ENCODE results near the gene CTXND1.
"Not testable (repeated sequence)": the region's sequence is repeated elsewhere in the genome, so short reads cannot be mapped to it uniquely, and the experiment has no call there.

The CTXND1 gene

DNA sequence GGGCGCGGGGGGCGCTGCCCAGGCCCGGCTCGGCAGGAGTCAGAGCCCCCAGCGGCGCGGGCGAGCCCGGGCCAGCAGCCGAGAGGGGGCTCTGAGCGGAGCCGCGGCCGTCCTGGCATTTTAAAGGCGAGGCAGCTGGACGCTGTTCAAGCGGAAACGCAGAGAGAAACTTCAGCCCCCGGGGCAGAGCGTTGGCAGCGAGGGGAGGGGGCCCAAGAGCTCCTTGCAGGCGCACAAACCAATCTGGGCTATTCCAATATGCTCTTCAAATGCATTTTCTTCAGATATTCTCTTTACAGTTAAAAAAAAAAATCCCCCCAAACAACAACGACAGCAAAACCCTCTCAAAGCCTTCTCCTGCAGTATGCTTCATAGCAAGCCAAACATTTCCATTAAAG lies at the start of gene CTXND1:
Gene CTXND1 (minus strand): TSS at position 93 of the 398 bp plus-strand sequence. CDS start 50,264 bp downstream, outside the sequence.
- DNase-seq (ENCODE audit: extremely low read depth in 1 of 2, low read depth in 1 of 2), result no peak

DNA sequence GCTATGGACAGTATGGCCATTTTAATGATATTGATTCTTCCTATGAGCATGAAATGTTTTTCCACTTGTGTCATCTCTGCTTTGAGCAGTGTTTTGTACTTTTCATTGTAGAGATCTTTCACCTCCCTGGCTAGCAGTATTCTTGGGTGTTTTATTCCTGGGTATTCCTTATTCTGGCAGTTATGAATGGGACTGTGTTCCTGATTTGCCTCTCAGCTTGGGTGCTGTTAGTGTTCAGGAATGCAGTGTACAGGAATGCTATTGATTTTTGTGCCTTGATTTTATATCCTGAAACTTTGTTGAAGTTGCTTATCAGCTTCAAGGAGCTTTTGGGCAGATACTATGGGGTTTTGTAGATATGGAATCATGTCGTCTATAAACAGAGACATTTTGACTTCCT lies 49.5 kb upstream of the CTXND1 start:
- no peak for DNase-seq (ENCODE audit: extremely low read depth in 1 of 2, low read depth in 1 of 2)

GRCh38 chr15:80295777-80296176 lies 43.8 kb upstream of the CTXND1 start:
- not testable (repeated sequence) for DNase-seq (ENCODE audit: extremely low read depth in 1 of 2, low read depth in 1 of 2)

DNA sequence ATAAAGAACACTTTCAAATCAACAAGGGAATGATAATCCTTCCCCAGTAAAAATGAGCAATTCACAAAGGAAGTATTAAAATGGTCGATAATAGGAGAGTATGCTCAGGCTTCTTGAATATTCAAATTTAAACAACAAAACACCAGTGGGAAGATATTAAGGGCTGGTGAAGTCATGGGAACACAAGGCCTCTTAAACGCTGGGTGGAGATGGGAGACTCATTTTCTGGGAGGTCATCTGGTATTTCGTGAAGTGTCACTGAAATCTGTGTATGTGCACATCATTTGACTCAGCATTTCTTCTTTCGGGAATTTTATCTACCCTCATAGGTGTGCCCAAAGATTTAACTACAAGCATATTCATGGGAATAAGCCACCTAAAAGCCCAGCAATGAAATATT lies 40.1 kb upstream of the CTXND1 start:
- DNase-seq (ENCODE audit: extremely low read depth in 1 of 2, low read depth in 1 of 2), result no peak

DNA sequence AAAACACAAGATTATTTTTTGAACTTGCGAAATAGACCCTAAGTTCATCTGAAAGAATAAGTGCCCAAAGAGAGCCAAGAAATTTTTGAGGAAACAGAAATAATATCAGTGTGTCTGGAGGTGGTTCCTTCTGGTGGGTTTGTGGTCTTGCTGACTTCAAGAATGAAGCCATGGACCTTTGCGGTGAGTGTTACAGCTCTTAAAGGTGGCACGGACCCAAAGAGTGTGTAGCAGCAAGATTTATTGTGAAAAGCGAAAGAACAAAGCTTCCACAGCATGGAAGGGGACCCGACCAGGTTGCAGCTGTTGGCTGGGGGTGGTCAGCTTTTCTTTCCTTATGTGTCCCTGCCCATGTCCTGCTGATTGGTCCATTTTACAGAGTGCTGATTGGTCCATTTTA lies 38.9 kb upstream of the CTXND1 start:
- not testable (repeated sequence) for DNase-seq (ENCODE audit: extremely low read depth in 1 of 2, low read depth in 1 of 2)

DNA sequence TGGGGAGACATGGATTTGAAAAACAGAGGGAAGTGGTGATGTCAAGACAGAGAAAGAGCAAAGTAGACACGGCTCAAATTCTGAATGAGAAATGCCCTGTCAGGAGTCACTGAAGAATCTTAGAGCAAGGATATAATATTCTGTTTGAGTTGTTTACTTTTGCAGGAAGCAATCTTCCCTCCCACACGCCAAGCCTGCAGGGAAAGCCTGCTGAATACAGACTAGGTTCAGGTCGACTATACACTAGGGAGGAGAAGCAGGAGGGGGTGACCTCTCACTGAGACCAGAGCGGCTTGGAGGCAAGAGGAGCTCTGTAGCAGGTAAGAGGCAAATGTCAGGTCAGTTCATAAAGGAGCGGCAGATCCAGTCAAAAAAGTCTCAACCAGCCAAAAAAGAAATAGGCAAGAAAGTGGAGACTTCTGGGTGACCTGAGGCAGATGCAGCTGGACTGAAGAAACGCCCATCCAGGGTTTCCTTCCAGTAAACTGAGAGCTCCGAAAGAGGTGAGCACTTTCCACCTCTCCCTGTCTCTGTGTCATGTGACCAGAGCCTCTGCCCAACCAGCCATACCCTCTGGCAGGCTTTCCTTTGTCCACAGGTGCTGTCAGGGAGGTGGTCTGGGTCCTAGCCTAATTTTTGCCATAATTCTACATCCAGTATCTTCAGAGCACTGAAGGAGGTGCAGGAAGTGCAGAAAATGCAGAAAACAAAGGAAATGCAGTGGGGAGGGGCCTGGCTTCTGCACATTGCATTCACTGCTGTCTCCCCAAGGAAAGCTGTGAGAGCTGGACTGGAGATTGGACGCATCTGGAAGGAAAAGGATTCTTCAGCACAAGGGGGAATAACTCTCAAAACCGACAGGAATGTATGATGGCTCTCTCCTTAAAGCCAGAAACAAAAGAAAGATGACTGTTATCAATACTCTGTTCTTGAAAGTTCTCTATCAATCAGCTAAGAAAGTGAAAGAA lies 37.8 kb upstream of the CTXND1 start:
- DNase-seq (ENCODE audit: extremely low read depth in 1 of 2, low read depth in 1 of 2), result no peak

- DNase-seq (ENCODE audit: extremely low read depth in 1 of 2, low read depth in 1 of 2), result no peak
Observed at GRCh38 chr15:80288131-80288530, 36.1 kb upstream of the CTXND1 start.

DNA sequence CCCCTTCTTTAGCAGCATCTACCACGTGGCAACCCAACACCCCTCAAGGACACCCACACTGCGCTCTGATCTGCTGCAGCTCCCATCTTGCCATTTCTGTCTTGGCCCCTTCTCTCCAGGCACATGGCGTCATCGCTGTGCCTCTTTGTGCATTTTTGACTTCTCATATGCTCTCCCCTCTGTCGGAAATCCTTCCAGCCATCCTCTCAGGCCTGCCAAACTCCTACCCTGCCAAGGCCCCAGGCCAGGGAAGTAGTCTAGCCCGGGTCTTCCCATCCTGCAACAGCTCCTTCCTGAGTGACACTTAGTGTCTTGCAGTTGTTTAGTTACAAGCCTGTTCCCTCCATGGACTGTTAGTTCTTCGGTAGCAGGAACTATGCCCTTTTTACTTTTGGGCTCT lies 34.0 kb upstream of the CTXND1 start:
- DNase-seq (ENCODE audit: extremely low read depth in 1 of 2, low read depth in 1 of 2), result no peak

- DNase-seq (ENCODE audit: extremely low read depth in 1 of 2, low read depth in 1 of 2), result no peak
Observed at GRCh38 chr15:80285379-80285778, 33.4 kb upstream of the CTXND1 start.

- DNase-seq (ENCODE audit: extremely low read depth in 1 of 2, low read depth in 1 of 2), result no peak
Observed at GRCh38 chr15:80283531-80283930, 31.5 kb upstream of the CTXND1 start.

- no peak for DNase-seq (ENCODE audit: extremely low read depth in 1 of 2, low read depth in 1 of 2)
Observed at GRCh38 chr15:80277147-80277546, 25.1 kb upstream of the CTXND1 start.

GRCh38 chr15:80275961-80276360 lies 23.9 kb upstream of the CTXND1 start:
- no peak for DNase-seq (ENCODE audit: extremely low read depth in 1 of 2, low read depth in 1 of 2)

GRCh38 chr15:80274996-80275395 lies 23.0 kb upstream of the CTXND1 start:
- DNase-seq (ENCODE audit: extremely low read depth in 1 of 2, low read depth in 1 of 2), result no peak

GRCh38 chr15:80274554-80274953 lies 22.5 kb upstream of the CTXND1 start:
- no peak for DNase-seq (ENCODE audit: extremely low read depth in 1 of 2, low read depth in 1 of 2)

- DNase-seq (ENCODE audit: extremely low read depth in 1 of 2, low read depth in 1 of 2), result no peak
Observed at GRCh38 chr15:80272987-80273386, 21.0 kb upstream of the CTXND1 start.

- DNase-seq (ENCODE audit: extremely low read depth in 1 of 2, low read depth in 1 of 2), result no peak
Observed at GRCh38 chr15:80270472-80270871, 18.5 kb upstream of the CTXND1 start.

GRCh38 chr15:80268101-80268500 lies 16.1 kb upstream of the CTXND1 start:
- DNase-seq (ENCODE audit: extremely low read depth in 1 of 2, low read depth in 1 of 2), result no peak

DNA sequence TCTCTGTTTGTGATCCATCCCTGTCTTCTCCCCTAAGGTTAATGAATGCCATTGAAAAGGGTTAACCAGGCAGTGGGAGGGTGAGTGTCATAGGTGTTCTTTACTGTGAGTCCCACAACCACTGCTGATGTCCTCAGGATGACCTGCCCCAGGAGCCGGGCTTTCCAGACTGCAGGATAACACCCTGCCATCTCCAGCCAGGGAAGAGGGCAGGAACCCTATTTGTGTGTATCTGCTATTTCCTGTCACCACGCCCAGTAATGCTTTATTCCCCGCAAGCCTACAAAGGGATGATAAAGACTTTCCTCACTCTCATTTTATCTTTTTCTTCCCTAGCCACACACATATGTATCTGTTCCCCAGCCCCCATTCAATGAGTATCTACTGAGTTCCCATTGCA lies 15.6 kb upstream of the CTXND1 start:
- DNase-seq (ENCODE audit: extremely low read depth in 1 of 2, low read depth in 1 of 2), result no peak

DNA sequence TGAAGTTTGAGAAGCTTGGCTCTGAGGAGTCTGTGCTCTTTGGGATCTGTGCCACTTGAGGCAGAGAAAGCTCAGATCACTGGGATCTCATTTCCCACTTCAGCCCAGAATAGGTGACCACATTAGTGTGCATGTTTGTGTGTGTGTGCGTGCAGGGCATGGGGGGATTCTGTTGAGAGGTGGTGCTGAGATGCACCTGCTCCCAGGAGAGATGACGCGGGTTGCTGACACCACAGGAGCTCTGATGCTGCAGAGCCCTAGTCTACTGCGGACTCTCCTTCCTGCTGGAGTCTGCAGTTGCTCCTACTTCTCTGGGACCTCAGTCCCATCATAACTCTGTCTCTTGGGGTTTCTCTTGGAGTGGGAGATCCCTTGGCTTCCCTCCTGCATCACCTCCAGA lies 14.7 kb upstream of the CTXND1 start:
- no peak for DNase-seq (ENCODE audit: extremely low read depth in 1 of 2, low read depth in 1 of 2)

DNA sequence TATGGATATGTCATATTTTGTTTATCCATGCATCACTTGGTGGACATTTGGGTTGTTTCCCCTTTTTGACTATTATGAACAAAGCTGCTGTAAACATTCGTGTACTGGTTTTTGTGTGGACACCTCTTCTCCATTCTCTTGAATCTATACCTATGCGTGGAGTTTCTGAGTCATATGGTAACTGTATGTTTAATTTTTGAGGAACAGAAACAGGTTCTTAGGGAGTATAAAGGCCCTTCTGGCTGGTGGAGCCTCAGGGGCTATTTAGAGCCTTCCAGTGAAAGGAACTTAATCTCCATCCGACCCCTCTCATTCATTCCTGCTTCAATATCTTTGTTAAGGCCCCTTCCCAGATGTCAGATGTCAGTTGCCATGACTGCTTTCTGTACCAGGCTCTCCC lies 14.1 kb upstream of the CTXND1 start:
- no peak for DNase-seq (ENCODE audit: extremely low read depth in 1 of 2, low read depth in 1 of 2)

DNA sequence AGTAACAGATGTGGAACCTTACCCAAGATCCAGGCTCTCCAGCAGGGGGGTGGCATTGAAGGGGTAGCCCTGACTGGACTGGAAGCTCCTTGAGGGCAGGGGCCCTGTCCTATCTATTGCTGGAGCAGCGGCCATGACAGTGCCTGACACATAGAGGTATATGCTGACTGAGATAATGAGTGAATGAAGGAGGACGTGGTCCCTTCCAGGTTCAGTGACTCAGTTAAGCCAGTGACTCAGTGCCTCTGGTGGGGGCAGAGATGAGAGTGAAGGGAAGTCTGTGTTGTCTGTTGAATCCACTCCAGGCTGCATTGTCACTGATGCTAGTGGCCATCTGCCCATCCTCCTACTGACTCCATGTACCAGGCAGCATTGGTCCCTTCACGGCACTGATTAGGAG lies 13.0 kb upstream of the CTXND1 start:
- DNase-seq (ENCODE audit: extremely low read depth in 1 of 2, low read depth in 1 of 2), result no peak

DNA sequence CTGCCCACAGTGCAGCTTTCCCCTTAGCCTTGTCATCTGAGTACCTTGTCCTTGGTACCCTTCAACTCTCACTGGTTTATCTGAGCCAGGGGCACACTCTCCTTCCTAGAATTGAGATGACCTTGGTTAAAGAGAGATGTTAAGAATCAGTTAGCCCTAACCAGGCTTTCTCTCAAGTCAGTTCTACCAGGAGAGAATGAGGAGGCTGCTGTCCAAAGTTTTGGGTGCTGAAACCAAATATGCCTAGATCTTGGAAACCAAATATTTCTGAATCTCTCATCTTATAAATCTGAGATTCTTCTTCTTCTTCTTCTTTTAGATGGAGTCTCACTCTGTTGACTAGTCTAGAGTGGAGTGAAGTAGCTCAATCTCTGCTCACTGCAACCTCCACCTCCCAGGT lies 12.0 kb upstream of the CTXND1 start:
- DNase-seq (ENCODE audit: extremely low read depth in 1 of 2, low read depth in 1 of 2), result no peak

DNA sequence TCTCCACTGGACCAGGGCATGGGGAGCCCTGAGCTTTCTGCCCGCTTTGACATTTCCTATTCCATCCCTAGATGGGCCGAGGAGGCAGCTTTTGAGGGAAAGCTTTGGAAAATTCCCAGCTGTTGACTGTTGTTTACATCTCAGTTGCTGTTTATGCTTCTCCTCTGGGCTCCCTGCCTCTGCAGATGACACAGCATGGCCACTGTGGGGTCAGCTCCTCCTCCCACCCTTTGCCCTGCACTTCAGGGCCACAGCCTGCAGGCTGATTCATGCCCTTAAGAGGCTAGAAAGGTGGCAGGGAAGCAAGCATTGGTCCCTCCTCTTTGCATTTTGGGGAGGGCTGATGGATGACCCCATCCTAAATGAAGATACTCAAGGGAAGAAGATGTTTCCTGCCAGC lies 8.5 kb upstream of the CTXND1 start:
- DNase-seq (ENCODE audit: extremely low read depth in 1 of 2, low read depth in 1 of 2), result no peak

All from activated CD8-positive, alpha-beta memory T cell treated with anti-CD3 and anti-CD28 coated beads for 1 hour (primary cell).